Mononuclear cell (primary cell): ENCODE measurements around the gene DDB1. TPM values are rescaled to one million over a fixed set of nuclear protein-coding genes. Genes with fewer than 3 reads are reported as not detected.

Experiments used
- H3K27me3 ChIP-seq: 2 replicates; pipeline ENCODE4 v1.6.0; 2011; ENCODE audit warnings: low read length, control low read depth; ENCODE audit not compliant: insufficient read depth
- H3K4me1 ChIP-seq: 2 replicates; pipeline ENCODE4 v1.5.1; 2011; ENCODE audit warnings: mild to moderate bottlenecking, low read length, control low read depth; ENCODE audit not compliant: insufficient read depth
- H3K4me3 ChIP-seq: 2 replicates; pipeline ENCODE4 v1.5.1; 2011; ENCODE audit warnings: mild to moderate bottlenecking, low read length, moderate library complexity
- H3K9me3 ChIP-seq: 2 replicates; pipeline ENCODE4 v1.5.1; 2011; ENCODE audit warnings: low read depth, mild to moderate bottlenecking, control low read depth, low read length
- total RNA-seq: library from RNA; depleted of rRNA; stranded (reverse); fragments of >200 nt; gene quantifications from one replicate; pipeline ENCODE4 v1.2.3, GENCODE V29; 2012

DDB1 gene
- total RNA-seq, 1 donor = 89.8 TPM

DNA sequence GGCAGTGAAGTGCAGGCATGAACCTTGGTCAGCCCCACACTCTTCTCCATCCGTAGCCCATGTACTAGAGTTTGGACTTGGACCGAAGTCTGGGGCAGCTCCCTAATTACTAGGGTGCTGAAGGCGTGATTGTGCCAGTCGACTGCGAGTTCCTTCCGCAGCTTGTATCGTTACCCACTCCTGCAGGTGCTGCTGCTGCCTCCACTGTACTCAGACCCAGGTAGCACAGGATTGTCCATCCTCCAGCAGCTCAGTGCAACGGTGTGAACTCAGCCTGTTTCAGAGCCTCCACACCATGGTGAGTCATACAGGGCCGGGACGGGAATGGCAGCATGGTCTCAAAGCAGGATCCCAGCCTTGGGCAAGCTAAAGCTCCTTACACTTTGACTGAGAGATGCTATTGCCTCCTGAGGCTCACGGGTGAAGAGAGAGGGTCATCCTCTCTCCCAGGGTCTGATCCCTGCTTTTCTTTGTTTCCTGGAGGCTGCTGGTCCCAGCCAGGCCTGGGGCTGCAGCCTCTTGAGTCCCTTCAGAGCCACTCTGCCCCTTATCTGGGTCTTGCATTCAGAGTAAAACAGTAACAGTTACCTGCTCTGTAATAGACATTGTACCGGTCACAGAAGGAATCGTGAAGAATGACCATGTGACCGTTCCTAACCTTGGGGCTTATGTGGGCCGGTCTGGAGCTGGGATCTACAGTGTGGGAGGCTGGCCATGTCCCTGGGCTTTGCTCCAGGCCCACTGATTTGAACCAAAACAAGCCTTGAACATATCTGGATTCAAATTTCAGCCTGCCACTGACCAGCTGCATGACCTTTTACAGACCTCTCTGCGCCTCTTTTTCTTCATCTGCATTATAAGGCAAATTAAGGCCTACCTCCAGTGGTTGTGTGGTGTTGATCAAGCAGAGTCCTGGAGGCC is 1.8 kb upstream of the DDB1 start:
- Histone ChIP-seq H3K4me3 (no peak overlapping the region), H3K4me1 (peaks cover 33% of the 10 kb centered on the region)

DNA sequence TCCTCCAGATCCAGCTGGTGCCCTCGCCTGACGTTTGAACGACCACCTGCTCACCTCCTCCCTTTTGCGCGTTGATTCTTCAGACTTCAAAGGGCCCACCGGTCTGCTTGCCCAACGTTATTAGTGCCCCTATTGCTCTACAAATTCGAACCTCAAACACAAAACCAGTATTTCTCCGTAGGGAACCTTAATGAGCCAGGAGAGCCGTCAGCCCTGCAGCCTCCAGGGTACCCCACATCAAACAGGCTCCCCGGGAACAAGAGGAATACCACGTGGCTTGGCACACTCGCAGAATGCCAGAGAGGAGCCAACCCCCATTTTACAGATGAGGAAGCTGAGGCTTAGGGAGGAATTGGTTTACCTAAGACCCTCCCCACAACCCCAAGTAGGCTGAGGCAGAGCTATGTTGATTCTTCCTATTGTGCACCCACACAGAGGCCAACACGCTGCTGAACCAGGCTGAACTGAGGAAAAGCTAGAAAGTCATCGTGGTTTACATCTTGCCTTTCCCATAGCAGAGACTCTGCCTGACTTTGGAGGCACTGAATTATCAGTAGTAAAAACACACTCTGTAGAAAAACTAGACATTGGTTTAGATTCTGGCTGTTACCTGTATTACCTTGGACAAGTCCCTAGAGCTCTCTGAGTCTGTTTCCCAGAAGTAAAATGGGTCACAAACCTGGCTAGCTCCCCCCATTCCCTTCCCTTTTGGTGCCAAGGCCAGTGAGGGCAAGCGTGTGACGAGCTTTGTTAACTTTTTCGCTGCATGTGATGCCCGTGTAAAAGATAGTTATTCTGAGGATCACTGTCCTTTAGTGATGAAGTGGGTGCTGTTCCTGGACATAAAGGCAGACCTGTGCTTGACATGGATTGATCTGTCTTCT is 887 bp upstream of the DDB1 start:
- Histone ChIP-seq H3K4me3 (peak overlapping the region; percentile 94), H3K9me3 (no peaks in the 10 kb centered on the region), H3K27me3 (no peaks in the 10 kb centered on the region), H3K4me1 (peaks cover 33% of the 10 kb centered on the region)

More for the DNA sequence above, 1.8 kb upstream of the DDB1 start:
- Histone ChIP-seq H3K9me3 (no peaks in the 10 kb centered on the region), H3K27me3 (no peaks in the 10 kb centered on the region)

DNA sequence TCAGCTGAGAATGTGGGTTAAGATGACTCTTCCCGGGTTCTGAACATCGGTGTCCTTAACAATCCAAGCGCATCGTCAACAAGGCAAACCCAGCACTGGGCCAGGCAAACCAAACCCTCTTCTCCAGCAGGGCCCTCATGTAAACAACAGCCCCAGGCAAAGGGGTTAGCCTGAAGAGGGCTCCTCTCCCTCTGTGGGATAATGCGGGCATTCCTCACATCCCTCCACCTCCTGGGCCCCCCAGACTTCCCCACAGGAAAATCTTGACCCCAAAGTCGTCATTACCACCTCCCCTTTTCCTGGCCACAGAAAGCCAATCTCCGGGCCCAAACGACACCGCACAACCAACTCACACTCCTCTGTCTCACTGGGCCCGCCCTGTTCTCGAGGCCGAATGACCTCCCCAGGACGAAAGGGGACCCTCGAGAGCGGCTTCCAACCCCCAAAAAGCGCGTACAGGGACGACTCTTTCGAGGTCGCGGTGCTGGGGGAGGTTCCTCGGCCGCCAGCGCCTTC is 566 bp downstream of the DDB1 start:
- Histone ChIP-seq H3K4me1 (peaks cover 33% of the 10 kb centered on the region), H3K27me3 (no peaks in the 10 kb centered on the region), H3K9me3 (no peaks in the 10 kb centered on the region), H3K4me3 (peak overlapping the region; percentile 94)

DNA sequence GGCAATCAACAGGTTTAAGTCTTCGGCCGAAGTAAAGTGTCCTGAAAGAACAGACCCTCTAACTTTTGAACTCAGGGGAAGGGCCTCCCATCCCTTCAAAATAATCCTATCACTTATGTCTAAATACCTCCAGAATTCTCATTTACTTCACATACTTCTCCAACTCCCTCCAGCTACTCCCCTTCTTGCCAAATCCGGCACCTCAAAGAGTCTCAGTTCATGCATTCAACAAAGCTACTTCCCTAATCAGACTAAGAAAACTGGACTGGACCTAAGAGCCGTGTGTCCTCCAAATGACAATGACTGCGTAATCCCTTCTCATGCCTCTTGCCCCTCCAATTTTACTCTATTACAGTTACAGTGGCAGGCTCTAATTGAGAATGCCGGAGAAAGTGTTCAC is 1.3 kb downstream of the DDB1 start:
- no peaks in the 10 kb centered on the region for H3K27me3 ChIP-seq
- peaks cover 33% of the 10 kb centered on the region for H3K4me1 ChIP-seq

DNA sequence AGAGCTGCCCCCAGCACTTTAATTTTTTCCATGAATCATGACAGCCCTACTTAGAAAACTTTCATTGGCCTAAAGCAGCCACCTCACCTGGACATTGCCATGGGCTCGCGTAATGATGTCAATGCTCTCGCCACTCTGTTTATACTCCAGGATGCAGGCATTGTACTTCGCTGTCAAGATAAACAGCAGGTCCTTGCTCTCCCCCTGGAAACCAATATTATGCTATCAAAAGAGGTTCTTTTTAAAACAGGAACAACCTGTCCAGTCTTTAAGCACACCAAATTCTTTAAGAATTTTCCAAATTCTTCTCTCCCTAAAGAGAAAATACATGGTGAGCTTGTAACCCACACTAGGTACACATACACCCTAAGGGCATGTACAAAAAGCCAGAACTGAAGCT is 3.0 kb downstream of the DDB1 start:
- Histone ChIP-seq H3K4me1 (peaks cover 27% of the 10 kb centered on the region), H3K4me3 (no peak overlapping the region), H3K9me3 (no peaks in the 10 kb centered on the region), H3K27me3 (no peaks in the 10 kb centered on the region)

More for the DNA sequence above, 1.3 kb downstream of the DDB1 start:
- peak overlapping the region; percentile 94 for H3K4me3 ChIP-seq
- H3K9me3 ChIP-seq = no peaks in the 10 kb centered on the region

DNA sequence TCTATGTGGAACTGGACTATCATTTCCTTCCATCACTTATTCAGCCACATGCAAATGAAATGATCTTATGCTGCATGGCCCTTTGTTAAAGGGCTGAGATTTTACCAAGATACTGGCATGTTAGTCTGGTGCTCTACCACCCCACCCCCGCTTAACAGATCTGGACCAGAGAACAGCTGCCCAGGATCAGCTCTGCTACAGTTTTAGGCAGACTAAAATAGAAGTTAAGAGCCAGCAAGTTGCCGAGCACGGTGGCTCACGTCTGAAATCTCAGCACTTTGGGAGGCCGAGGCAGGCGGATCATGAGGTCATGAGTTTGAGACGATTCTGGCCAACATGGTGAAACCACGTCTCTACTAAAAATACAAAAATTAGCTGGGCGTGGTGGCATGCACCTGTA is 4.6 kb downstream of the DDB1 start:
- H3K27me3 ChIP-seq = no peaks in the 10 kb centered on the region
- no peak overlapping the region for H3K4me3 ChIP-seq
- H3K9me3 ChIP-seq = no peaks in the 10 kb centered on the region
- H3K4me1 ChIP-seq = peaks cover 19% of the 10 kb centered on the region

DNA sequence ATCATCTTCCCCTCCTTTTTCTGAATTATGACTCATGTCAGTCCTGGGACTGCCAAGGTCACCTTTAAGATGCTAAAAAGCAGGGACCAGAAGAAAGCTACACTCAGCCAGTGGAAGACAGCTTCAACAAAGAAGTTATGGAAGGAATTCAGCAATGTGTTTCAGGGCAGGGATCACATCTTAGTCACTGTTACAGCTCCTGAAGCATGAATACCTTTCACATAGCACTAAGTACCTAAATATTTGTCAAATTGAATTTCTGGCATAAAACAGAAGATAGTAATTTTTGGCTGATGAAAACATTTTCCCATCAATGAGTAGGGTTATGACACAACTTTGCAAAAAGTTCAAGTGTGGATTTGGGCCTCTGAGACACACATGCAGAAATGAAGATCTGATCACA is 5.2 kb downstream of the DDB1 start:
- H3K27me3 ChIP-seq = no peaks in the 10 kb centered on the region
- H3K4me1 ChIP-seq = peaks cover 17% of the 10 kb centered on the region

DNA sequence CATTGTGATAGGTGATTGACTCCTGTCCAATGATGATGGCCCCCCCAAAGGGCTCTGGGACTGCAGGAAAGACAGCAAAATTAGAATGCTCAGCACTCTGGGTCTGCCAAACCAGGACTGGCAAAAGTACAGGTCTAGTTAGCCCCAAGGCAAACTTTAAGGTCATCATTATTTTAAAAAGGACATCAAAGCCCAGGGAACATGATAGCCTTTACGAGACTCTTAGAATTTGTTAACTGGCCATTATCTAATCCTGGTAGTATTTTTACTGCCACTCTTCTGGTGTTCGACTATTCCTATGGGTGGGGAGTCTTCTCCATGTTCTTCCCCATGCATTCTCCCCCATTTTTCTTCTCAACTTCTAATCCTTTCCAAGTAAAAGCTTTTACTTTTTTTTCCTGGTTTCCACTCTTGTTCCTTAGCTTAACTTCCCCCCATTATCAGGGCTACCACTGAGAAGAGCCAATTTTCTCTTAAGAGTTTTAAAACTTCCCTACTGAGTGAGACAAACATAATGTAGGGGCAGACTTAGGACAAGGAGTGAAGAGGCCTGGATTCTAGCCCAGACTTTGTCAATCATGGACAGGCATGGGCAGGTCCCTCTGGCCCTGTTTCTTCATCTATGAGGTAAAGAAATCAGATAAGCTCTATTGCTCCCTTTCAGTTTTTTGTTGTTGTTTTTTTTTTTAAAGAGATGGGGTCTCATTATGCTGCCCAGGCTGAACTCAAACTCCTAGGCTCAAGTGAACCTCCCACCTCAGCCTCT is 7.1 kb downstream of the DDB1 start:
- Histone ChIP-seq H3K4me1 (no peaks in the 10 kb centered on the region), H3K4me3 (no peak overlapping the region), H3K9me3 (no peaks in the 10 kb centered on the region), H3K27me3 (no peaks in the 10 kb centered on the region)

More for the DNA sequence above, 5.2 kb downstream of the DDB1 start:
- no peak overlapping the region for H3K4me3 ChIP-seq
- H3K9me3 ChIP-seq = no peaks in the 10 kb centered on the region

DNA sequence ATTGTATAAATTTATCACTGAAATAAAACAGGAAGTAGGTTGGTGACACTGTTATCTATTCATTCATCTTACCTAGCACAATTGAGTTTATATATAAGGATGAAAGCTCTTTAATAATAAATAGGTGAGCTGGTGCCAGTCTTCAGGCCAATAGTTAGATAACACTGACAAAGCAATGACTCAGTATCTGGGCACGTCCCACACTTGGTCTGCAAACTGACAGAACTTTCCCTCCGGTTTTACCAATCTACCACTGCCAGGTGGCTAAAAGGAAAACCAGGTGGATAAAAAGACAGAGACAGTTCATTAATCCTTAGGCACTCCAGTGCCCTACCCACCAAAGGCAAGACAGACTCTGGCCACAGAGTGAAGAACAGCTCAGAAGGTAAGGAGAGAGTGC is 17.6 kb downstream of the DDB1 start:
- Histone ChIP-seq H3K4me1 (no peaks in the 10 kb centered on the region), H3K9me3 (no peaks in the 10 kb centered on the region), H3K27me3 (no peaks in the 10 kb centered on the region), H3K4me3 (no peak overlapping the region)

DNA sequence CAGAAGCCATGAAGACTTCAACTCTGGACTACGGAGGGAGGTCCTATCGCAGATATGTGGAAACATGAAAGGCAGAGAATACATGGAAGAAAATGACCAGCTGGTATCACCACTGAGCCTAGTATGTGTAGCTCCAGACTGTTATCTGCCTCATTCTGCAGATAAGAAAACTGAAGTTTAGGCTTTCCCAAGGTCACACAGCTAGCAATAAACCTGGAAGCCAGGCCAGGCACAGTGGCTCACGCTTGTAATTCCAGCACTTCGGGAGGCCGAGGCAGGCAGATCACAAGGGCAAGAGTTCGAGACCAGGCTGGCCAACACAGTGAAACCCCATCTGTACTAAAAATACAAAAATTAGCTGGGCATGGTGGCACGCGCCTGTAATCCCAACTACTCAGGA is 22.2 kb downstream of the DDB1 start:
- Histone ChIP-seq H3K9me3 (no peaks in the 10 kb centered on the region), H3K4me1 (no peaks in the 10 kb centered on the region), H3K27me3 (no peaks in the 10 kb centered on the region), H3K4me3 (no peak overlapping the region)

DNA sequence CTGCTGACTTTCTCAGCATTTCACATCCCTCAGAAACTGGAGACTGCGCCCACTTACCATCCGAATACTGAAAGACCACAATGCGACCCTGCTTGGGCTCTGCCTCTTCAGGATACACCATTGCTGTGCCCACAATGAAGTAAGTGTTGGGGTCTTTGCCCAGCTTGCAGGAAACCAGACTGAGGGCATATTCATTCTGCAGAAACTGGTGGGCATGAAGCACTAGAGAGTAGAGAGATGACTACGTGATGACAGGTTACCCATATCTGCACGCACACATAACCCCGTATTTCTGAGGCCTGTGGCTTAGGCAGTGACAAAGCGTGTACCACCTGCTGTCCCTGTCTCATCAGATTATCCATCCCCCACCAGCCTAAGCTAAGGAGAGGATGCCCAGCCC is 23.2 kb downstream of the DDB1 start:
- H3K4me1 ChIP-seq = no peaks in the 10 kb centered on the region
- H3K9me3 ChIP-seq = no peaks in the 10 kb centered on the region
- no peaks in the 10 kb centered on the region for H3K27me3 ChIP-seq
- no peak overlapping the region for H3K4me3 ChIP-seq

DNA sequence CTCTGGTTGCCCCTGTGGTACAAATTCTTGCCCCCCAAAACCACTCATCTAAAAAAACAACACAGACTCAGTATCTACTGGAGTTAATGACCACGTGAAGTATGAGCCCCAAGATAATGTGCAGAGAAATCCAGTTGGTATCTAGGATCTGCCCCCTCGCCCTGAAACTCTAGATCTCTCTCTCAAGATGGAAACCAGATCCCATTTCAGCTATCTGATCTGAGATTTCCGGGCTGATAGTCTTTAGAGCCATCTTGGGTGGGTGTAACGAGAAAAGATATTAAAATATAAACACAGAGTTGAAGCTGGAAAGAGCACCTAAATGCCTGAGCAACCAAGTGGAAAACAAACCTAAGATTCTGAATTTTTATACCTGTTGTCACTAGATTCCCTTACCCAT is 23.8 kb downstream of the DDB1 start:
- no peak overlapping the region for H3K4me3 ChIP-seq
- H3K9me3 ChIP-seq = no peaks in the 10 kb centered on the region
- H3K4me1 ChIP-seq = no peaks in the 10 kb centered on the region
- H3K27me3 ChIP-seq = no peaks in the 10 kb centered on the region

DNA sequence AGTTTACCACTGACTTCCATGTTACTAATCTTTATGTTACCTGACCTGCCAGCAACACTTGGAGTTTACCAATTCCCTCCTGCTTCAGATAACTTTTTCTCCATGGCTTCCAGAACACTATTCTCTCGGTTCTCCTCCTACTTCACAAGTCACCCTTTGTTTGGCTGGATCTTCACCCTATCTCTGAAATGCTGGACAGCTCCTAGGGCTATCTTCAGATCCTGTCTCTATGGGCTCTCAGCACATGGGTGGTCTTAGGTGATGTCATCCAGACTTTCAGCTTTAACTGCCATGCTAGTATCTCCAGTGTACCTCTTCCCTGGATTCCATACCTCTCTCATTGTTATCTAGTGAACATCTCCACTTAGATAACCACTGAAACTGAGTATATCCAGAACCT is 25.6 kb downstream of the DDB1 start:
- no peaks in the 10 kb centered on the region for H3K9me3 ChIP-seq
- no peaks in the 10 kb centered on the region for H3K27me3 ChIP-seq
- H3K4me3 ChIP-seq = no peak overlapping the region
- H3K4me1 ChIP-seq = no peaks in the 10 kb centered on the region

DNA sequence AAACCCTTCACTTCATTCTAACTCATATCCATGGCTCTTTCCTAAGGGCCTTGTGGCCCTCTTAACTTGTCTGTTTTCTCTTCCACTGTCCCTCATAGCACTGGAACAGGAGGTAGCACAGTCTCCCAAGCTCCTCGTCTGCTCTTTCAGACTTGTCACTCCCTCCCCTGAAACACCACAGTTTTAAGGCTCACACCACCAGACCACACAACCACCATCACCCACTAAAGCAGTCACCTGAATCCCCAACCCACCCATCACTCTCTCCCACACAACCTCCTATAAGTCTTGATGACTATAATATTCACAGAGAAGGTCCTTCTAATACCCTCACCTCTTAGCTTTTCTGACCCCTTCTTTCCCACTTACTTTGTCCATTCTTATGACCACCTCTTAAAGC is 26.7 kb downstream of the DDB1 start:
- no peaks in the 10 kb centered on the region for H3K4me1 ChIP-seq
- no peaks in the 10 kb centered on the region for H3K9me3 ChIP-seq
- no peak overlapping the region for H3K4me3 ChIP-seq
- H3K27me3 ChIP-seq = no peaks in the 10 kb centered on the region
